Heart right ventricle (tissue), 16 donors: ENCODE results near the gene MAFB. TPM values are rescaled to one million over a fixed set of nuclear protein-coding genes. Genes with fewer than 3 reads are reported as not detected.

Experiments
- ATAC-seq, 8 donors: fragments of 200-7000 bp; cut with Tn5 transposase; one replicate each; pipeline ENCODE4 v1.9.1; 2020; ENCODE audit warnings: mild to moderate bottlenecking in 8 of 8, moderate library complexity in 8 of 8, moderate number of reproducible peaks in 1 of 8
- DNase-seq, 2 donors: peaks; one replicate each; pipeline ENCODE4 v3.0.0-alpha.2; 2020
- H3K27ac ChIP-seq, 10 donors: fragments of 200-600 bp; sonication (generic) in 2 of 10; one replicate each; pipeline versions ENCODE4 v1.5.0 to v1.8.0; 2020 to 2022; ENCODE audit warnings: mild to moderate bottlenecking in 3 of 10
- H3K27me3 ChIP-seq, 7 donors: fragments of 200-600 bp; one replicate each; pipeline ENCODE4 v1.8.0; 2021 to 2022; ENCODE audit warnings: mild to moderate bottlenecking in 2 of 7
- H3K36me3 ChIP-seq, 9 donors: fragments of 200-600 bp; sonication (generic) in 1 of 9; one replicate each; pipeline versions ENCODE4 v1.5.0 to v1.8.0; 2020 to 2022; ENCODE audit warnings: mild to moderate bottlenecking in 2 of 9
- H3K4me1 ChIP-seq, 9 donors: fragments of 200-600 bp; sonication (generic) in 1 of 9; one replicate each; pipeline versions ENCODE4 v1.5.0 to v1.8.0; 2020 to 2022; ENCODE audit warnings: mild to moderate bottlenecking in 4 of 9
- H3K4me3 ChIP-seq, 10 donors: fragments of 200-600 bp; sonication (generic) in 2 of 10; one replicate each; pipeline versions ENCODE4 v1.5.0 to v1.8.0; 2020 to 2022; ENCODE audit warnings: mild to moderate bottlenecking in 7 of 10, moderate library complexity in 2 of 10
- H3K9me3 ChIP-seq, 11 donors: fragments of 200-600 bp in 10 of 11; sonication (generic) in 2 of 11; one replicate each; pipeline versions ENCODE4 v1.5.0 to v1.8.0; 2013 to 2022; ENCODE audit warnings: mild to moderate bottlenecking in 2 of 11, control low read depth in 1 of 11, moderate library complexity in 1 of 11
- WGBS, 2 donors: extraction: QIAGEN DNeasy Blood & Tissue Kit; methylation state at CpG; one replicate each; pipeline ENCODE4 v1.1.7; 2013; ENCODE audit warnings: inconsistent platforms in 1 of 2; 5-methylcytosine and 5-hydroxymethylcytosine counted together
- intact Hi-C, 10 donors: fragments of 100-400 bp; cut with DNase I; formaldehyde crosslinking; loops; one replicate each; pipeline versions ENCODE4 v1.11.1 to v1.14.2; 2022
- polyA plus RNA-seq, 2 donors: library from polyadenylated mRNA; stranded (reverse); fragments of 200-250 nt; gene quantifications; one replicate each; pipeline ENCODE4 v1.2.3, GENCODE V29; 2013
- total RNA-seq, 10 donors: library from RNA; stranded (reverse); fragmentation: NEBNext Ultra II Directional in 3 of 10; extraction: Animal tissue kit (Norgen Biotek cat#: 25700) in 3 of 10; gene quantifications; one replicate each; pipeline versions ENCODE4 v1.2.1 to v1.2.4, GENCODE V29; 2021 to 2023
- TF ChIP-seq, protein P1 (sequence below), 9 donors: fragments of 200-600 bp; sonication (generic) in 2 of 9; IDR thresholded peaks; one replicate each; pipeline versions ENCODE4 v1.5.0 to v1.8.0; 2021 to 2022; ENCODE audit warnings: antibody characterized with exemption in 9 of 9, mild to moderate bottlenecking in 5 of 9, moderate library complexity in 1 of 9
- donor health status: Arrhythmogenic right ventricular cardiomyopathy.
- donor health status: ischemic (EF 13 %, LVEDD 7.1; RV severe dilation, severe dysfunction).
- donor health status: healthy with polysubstance abuse.
- donor health status: DM: no; HTN: yes; CAD: no.
- donor health status: DM: no; HTN: no; CAD: no.
- donor health status: ischemic (EF 25% LVEDD 6.9; RV normal size, moderate dysfunction).
- donor health status: ischemic (EF 25% LVEDD 5.7; RV mildly dilated, moderate dysfunction).
- donor health status: healthy.
- donor health status: DM: yes; HTN: yes; CAD: no.
- donor health status: Ischemic cardiomyopathy.
- donor health status: ischemic (EF 35%, LVEDD 5.7; RV mildly dilated, moderate dysfunction).
- donor health status: nonischemic (EF 11% LVEDD 7.7; RV severe dilation, severe dysfunction).
- donor health status: DM: yes; HTN: yes; CAD: no.
- donor health status: PGD.
- donor health status: ischemic (EF 29% LVEDD 5.4; RV normal size, mild dysfunction).
- donor health status: nonischemic (EF 23%, LVEDD 6.1; RV moderate dilation, normal function).

MAFB gene
- total and polyA plus RNA-seq, 12 donors: 3.2 to 32.0 (median 5.8) TPM

DNA sequence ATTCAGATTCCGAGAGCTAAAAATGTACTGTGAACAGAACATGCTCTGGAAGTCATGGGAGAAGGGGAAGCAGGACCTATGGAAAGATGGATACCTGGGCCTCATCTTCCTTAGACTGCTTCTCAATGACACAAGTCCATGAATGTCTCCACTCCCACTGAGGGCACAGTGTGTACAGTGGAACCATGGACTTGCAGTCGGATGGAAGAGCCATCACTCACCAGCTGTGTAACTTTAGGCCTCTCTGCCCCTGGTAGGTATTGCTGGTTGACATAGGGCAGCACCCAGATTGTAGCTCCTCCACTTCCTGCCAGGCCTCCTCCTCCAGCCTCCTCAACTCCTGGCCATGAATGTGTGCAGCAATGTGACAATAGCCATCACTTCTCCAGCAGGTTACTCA, 52.5 kb downstream of the MAFB start:
- no peaks in the 10 kb centered on the region for H3K4me1 ChIP-seq
- intact Hi-C loops: no loop called here
- TF ChIP-seq, protein P1, sequence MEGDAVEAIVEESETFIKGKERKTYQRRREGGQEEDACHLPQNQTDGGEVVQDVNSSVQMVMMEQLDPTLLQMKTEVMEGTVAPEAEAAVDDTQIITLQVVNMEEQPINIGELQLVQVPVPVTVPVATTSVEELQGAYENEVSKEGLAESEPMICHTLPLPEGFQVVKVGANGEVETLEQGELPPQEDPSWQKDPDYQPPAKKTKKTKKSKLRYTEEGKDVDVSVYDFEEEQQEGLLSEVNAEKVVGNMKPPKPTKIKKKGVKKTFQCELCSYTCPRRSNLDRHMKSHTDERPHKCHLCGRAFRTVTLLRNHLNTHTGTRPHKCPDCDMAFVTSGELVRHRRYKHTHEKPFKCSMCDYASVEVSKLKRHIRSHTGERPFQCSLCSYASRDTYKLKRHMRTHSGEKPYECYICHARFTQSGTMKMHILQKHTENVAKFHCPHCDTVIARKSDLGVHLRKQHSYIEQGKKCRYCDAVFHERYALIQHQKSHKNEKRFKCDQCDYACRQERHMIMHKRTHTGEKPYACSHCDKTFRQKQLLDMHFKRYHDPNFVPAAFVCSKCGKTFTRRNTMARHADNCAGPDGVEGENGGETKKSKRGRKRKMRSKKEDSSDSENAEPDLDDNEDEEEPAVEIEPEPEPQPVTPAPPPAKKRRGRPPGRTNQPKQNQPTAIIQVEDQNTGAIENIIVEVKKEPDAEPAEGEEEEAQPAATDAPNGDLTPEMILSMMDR (IDR thresholded peaks at IDR 0.05): no peak
- no peak for ATAC-seq
- no peaks in the 10 kb centered on the region for H3K9me3 ChIP-seq
- no peaks in the 10 kb centered on the region for H3K36me3 ChIP-seq
- WGBS, 2 donors: 91 to 97% methylated on average over 2 of the region's 2 CpGs
- peaks cover 0 to 10% (median 0%) of the 10 kb centered on the region in 7 donors for H3K27me3 ChIP-seq
- H3K27ac ChIP-seq: no peak overlapping the region
- no peak for DNase-seq
- no peak overlapping the region for H3K4me3 ChIP-seq

DNA sequence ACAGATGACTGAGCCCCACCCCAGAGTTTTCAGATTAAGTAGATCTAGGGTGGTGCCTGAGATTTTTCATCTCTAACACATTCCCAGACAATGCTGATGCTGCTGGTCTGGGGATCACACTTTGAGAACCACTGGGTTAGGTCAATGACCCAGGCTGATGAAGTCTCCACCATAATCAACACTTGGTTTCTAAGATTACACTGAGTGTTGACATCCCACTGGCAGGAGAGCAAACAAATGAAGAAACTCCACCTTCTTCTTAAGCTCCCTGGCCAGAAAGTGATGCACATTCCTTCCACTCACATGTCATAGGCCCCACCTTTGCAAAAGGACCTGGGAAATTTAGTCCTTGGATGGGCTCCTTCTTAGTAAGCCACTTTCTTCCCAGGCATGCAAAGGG, 53.1 kb downstream of the MAFB start:
- H3K27me3 ChIP-seq: peaks cover 0 to 10% (median 0%) of the 10 kb centered on the region in 7 donors
- DNase-seq (no peak), ATAC-seq (no peak)
- no peak overlapping the region for H3K4me3 ChIP-seq
- no peaks in the 10 kb centered on the region for H3K9me3 ChIP-seq
- TF ChIP-seq, protein P1 (IDR thresholded peaks at IDR 0.05): no peak
- no peak overlapping the region for H3K27ac ChIP-seq
- H3K36me3 ChIP-seq: no peaks in the 10 kb centered on the region
- intact Hi-C loops: no loop called here
- H3K4me1 ChIP-seq: no peaks in the 10 kb centered on the region
